OCI-M1 (cell line): ENCODE measurements around the gene REXO4.
A peak's percentile ranks its signal among the peaks of the same experiment; 100 is the strongest.
"Not testable (repeated sequence)": the region's sequence is repeated elsewhere in the genome, so short reads cannot be mapped to it uniquely, and the experiment has no call there.

ENCODE experiments used
- DNase-seq: peaks from one replicate; lab custom pipeline; 2025; lab: John Stamatoyannopoulos, UW

Gene REXO4

GRCh38 chr9:133420392-133420827, 2.6 kb upstream of the REXO4 start:
- no peak for DNase-seq

GRCh38 chr9:133419005-133419404, 1.2 kb upstream of the REXO4 start:
- DNase-seq = no peak

- no peak for DNase-seq
Measured at GRCh38 chr9:133415170-133415569, 2.6 kb downstream of the REXO4 start.

- no peak for DNase-seq
Measured at GRCh38 chr9:133408042-133408441, 9.8 kb downstream of the REXO4 start.

- DNase-seq = peak; percentile 71
Measured at GRCh38 chr9:133406480-133407307, 11.1 kb downstream of the REXO4 start.

- DNase-seq = no peak
Measured at GRCh38 chr9:133405508-133406438, 12.0 kb downstream of the REXO4 start.

- DNase-seq = no peak
Measured at GRCh38 chr9:133404454-133405002, 13.3 kb downstream of the REXO4 start.

GRCh38 chr9:133403766-133404453, 13.9 kb downstream of the REXO4 start:
- peak; percentile 25 for DNase-seq

- DNase-seq = no peak
Measured at GRCh38 chr9:133402689-133403088, 15.1 kb downstream of the REXO4 start.

- DNase-seq = no peak
Measured at GRCh38 chr9:133401588-133401987, 16.2 kb downstream of the REXO4 start.

GRCh38 chr9:133400292-133400691, 17.5 kb downstream of the REXO4 start:
- DNase-seq = no peak

GRCh38 chr9:133397895-133398294, 19.9 kb downstream of the REXO4 start:
- no peak for DNase-seq

- no peak for DNase-seq
Measured at GRCh38 chr9:133397370-133397769, 20.4 kb downstream of the REXO4 start.

GRCh38 chr9:133396952-133397351, 20.9 kb downstream of the REXO4 start:
- peak; percentile 30 for DNase-seq

GRCh38 chr9:133394687-133395271, 23.0 kb downstream of the REXO4 start:
- DNase-seq = no peak

GRCh38 chr9:133393399-133393798, 24.4 kb downstream of the REXO4 start:
- no peak for DNase-seq

- DNase-seq = not testable (repeated sequence)
Measured at GRCh38 chr9:133392308-133392707, 25.5 kb downstream of the REXO4 start.

GRCh38 chr9:133391449-133391848, 26.4 kb downstream of the REXO4 start:
- not testable (repeated sequence) for DNase-seq

- DNase-seq = no peak
Measured at GRCh38 chr9:133390713-133391112, 27.1 kb downstream of the REXO4 start.

GRCh38 chr9:133389562-133389961, 28.2 kb downstream of the REXO4 start:
- DNase-seq = no peak

- no peak for DNase-seq
Measured at GRCh38 chr9:133389025-133389557, 28.7 kb downstream of the REXO4 start.
